ENCODE results near the gene C3orf20.

The C3orf20 gene

GRCh38 chr3:14761866-14762265, 86.9 kb downstream of the C3orf20 start:
- no peak overlapping the region for H3K9ac ChIP-seq (ENCODE audit: low read length)
- no peaks in the 10 kb centered on the region for H3K36me3 ChIP-seq (ENCODE audit: control insufficient read depth, low read depth, low read length)
- H3K9me3 ChIP-seq (ENCODE audit: control insufficient read depth, low read depth, low read length), result no peaks in the 10 kb centered on the region
- no peaks in the 10 kb centered on the region for H3K4me1 ChIP-seq (ENCODE audit: control insufficient read depth, low read depth, low read length)
- H3K27ac ChIP-seq (ENCODE audit: low read length), result no peak overlapping the region
- H3K4me3 ChIP-seq (ENCODE audit: low read length), result no peak overlapping the region
- H3K27me3 ChIP-seq (ENCODE audit: control insufficient read depth, insufficient read depth, low read length), result no peaks in the 10 kb centered on the region

GRCh38 chr3:14762701-14763100, 87.8 kb downstream of the C3orf20 start:
- H3K4me3 ChIP-seq (ENCODE audit: low read length), result no peak overlapping the region
- H3K27me3 ChIP-seq (ENCODE audit: control insufficient read depth, insufficient read depth, low read length), result no peaks in the 10 kb centered on the region
- H3K36me3 ChIP-seq (ENCODE audit: control insufficient read depth, low read depth, low read length), result no peaks in the 10 kb centered on the region
- no peak overlapping the region for H3K27ac ChIP-seq (ENCODE audit: low read length)
- H3K9ac ChIP-seq (ENCODE audit: low read length), result no peak overlapping the region
- H3K4me1 ChIP-seq (ENCODE audit: control insufficient read depth, low read depth, low read length), result no peaks in the 10 kb centered on the region
- no peaks in the 10 kb centered on the region for H3K9me3 ChIP-seq (ENCODE audit: control insufficient read depth, low read depth, low read length)

- H3K27ac ChIP-seq (ENCODE audit: low read length), result no peak overlapping the region
- H3K4me3 ChIP-seq (ENCODE audit: low read length), result no peak overlapping the region
- H3K9me3 ChIP-seq (ENCODE audit: control insufficient read depth, low read depth, low read length), result no peaks in the 10 kb centered on the region
- H3K36me3 ChIP-seq (ENCODE audit: control insufficient read depth, low read depth, low read length), result no peaks in the 10 kb centered on the region
- H3K9ac ChIP-seq (ENCODE audit: low read length), result no peak overlapping the region
- H3K4me1 ChIP-seq (ENCODE audit: control insufficient read depth, low read depth, low read length), result no peaks in the 10 kb centered on the region
- H3K27me3 ChIP-seq (ENCODE audit: control insufficient read depth, insufficient read depth, low read length), result no peaks in the 10 kb centered on the region
Observed at GRCh38 chr3:14764331-14765059, 89.6 kb downstream of the C3orf20 start.

GRCh38 chr3:14765060-14765400, 90.1 kb downstream of the C3orf20 start:
- Histone ChIP-seq H3K9me3 (ENCODE audit: control insufficient read depth, low read depth, low read length) (no peaks in the 10 kb centered on the region), H3K27ac (ENCODE audit: low read length) (no peak overlapping the region), H3K36me3 (ENCODE audit: control insufficient read depth, low read depth, low read length) (no peaks in the 10 kb centered on the region), H3K4me3 (ENCODE audit: low read length) (no peak overlapping the region), H3K4me1 (ENCODE audit: control insufficient read depth, low read depth, low read length) (no peaks in the 10 kb centered on the region), H3K27me3 (ENCODE audit: control insufficient read depth, insufficient read depth, low read length) (no peaks in the 10 kb centered on the region), H3K9ac (ENCODE audit: low read length) (no peak overlapping the region)

GRCh38 chr3:14765576-14766427, 90.9 kb downstream of the C3orf20 start:
- no peak overlapping the region for H3K9ac ChIP-seq (ENCODE audit: low read length)
- no peaks in the 10 kb centered on the region for H3K9me3 ChIP-seq (ENCODE audit: control insufficient read depth, low read depth, low read length)
- no peaks in the 10 kb centered on the region for H3K27me3 ChIP-seq (ENCODE audit: control insufficient read depth, insufficient read depth, low read length)
- no peaks in the 10 kb centered on the region for H3K36me3 ChIP-seq (ENCODE audit: control insufficient read depth, low read depth, low read length)
- H3K27ac ChIP-seq (ENCODE audit: low read length), result no peak overlapping the region
- H3K4me3 ChIP-seq (ENCODE audit: low read length), result no peak overlapping the region
- no peaks in the 10 kb centered on the region for H3K4me1 ChIP-seq (ENCODE audit: control insufficient read depth, low read depth, low read length)

GRCh38 chr3:14766428-14767244, 91.7 kb downstream of the C3orf20 start:
- Histone ChIP-seq H3K4me3 (ENCODE audit: low read length) (no peak overlapping the region), H3K36me3 (ENCODE audit: control insufficient read depth, low read depth, low read length) (no peaks in the 10 kb centered on the region), H3K9ac (ENCODE audit: low read length) (no peak overlapping the region), H3K9me3 (ENCODE audit: control insufficient read depth, low read depth, low read length) (no peaks in the 10 kb centered on the region), H3K4me1 (ENCODE audit: control insufficient read depth, low read depth, low read length) (no peaks in the 10 kb centered on the region), H3K27me3 (ENCODE audit: control insufficient read depth, insufficient read depth, low read length) (no peaks in the 10 kb centered on the region), H3K27ac (ENCODE audit: low read length) (no peak overlapping the region)

GRCh38 chr3:14767245-14768051, 92.5 kb downstream of the C3orf20 start:
- no peak overlapping the region for H3K4me3 ChIP-seq (ENCODE audit: low read length)
- no peaks in the 10 kb centered on the region for H3K4me1 ChIP-seq (ENCODE audit: control insufficient read depth, low read depth, low read length)
- no peaks in the 10 kb centered on the region for H3K9me3 ChIP-seq (ENCODE audit: control insufficient read depth, low read depth, low read length)
- no peak overlapping the region for H3K9ac ChIP-seq (ENCODE audit: low read length)
- H3K27ac ChIP-seq (ENCODE audit: low read length), result no peak overlapping the region
- H3K27me3 ChIP-seq (ENCODE audit: control insufficient read depth, insufficient read depth, low read length), result no peaks in the 10 kb centered on the region
- no peaks in the 10 kb centered on the region for H3K36me3 ChIP-seq (ENCODE audit: control insufficient read depth, low read depth, low read length)

- Histone ChIP-seq H3K36me3 (ENCODE audit: control insufficient read depth, low read depth, low read length) (no peaks in the 10 kb centered on the region), H3K4me3 (ENCODE audit: low read length) (no peak overlapping the region), H3K27me3 (ENCODE audit: control insufficient read depth, insufficient read depth, low read length) (no peaks in the 10 kb centered on the region), H3K9ac (ENCODE audit: low read length) (no peak overlapping the region), H3K4me1 (ENCODE audit: control insufficient read depth, low read depth, low read length) (no peaks in the 10 kb centered on the region), H3K27ac (ENCODE audit: low read length) (no peak overlapping the region), H3K9me3 (ENCODE audit: control insufficient read depth, low read depth, low read length) (no peaks in the 10 kb centered on the region)
Observed at GRCh38 chr3:14768182-14768790, 93.3 kb downstream of the C3orf20 start.

GRCh38 chr3:14768881-14769280, 93.9 kb downstream of the C3orf20 start:
- Histone ChIP-seq H3K36me3 (ENCODE audit: control insufficient read depth, low read depth, low read length) (no peaks in the 10 kb centered on the region), H3K9me3 (ENCODE audit: control insufficient read depth, low read depth, low read length) (no peaks in the 10 kb centered on the region), H3K27ac (ENCODE audit: low read length) (no peak overlapping the region), H3K9ac (ENCODE audit: low read length) (no peak overlapping the region), H3K4me1 (ENCODE audit: control insufficient read depth, low read depth, low read length) (no peaks in the 10 kb centered on the region), H3K27me3 (ENCODE audit: control insufficient read depth, insufficient read depth, low read length) (no peaks in the 10 kb centered on the region), H3K4me3 (ENCODE audit: low read length) (no peak overlapping the region)

GRCh38 chr3:14769544-14770325, 94.8 kb downstream of the C3orf20 start:
- Histone ChIP-seq H3K27ac (ENCODE audit: low read length) (no peak overlapping the region), H3K36me3 (ENCODE audit: control insufficient read depth, low read depth, low read length) (no peaks in the 10 kb centered on the region), H3K4me3 (ENCODE audit: low read length) (no peak overlapping the region), H3K9ac (ENCODE audit: low read length) (no peak overlapping the region), H3K27me3 (ENCODE audit: control insufficient read depth, insufficient read depth, low read length) (no peaks in the 10 kb centered on the region), H3K4me1 (ENCODE audit: control insufficient read depth, low read depth, low read length) (no peaks in the 10 kb centered on the region), H3K9me3 (ENCODE audit: control insufficient read depth, low read depth, low read length) (no peaks in the 10 kb centered on the region)

All from iPS-18a (cell line).